ENCODE measurements around the gene CASP3.

GRCh38 chr4:184668096-184668495, 18.8 kb upstream of the CASP3 start:
- TF ChIP-seq CTCF (conservative IDR thresholded peaks at IDR 0.05; ENCODE audit: low read depth, low read length) (no peak), EZH2 (IDR thresholded peaks at IDR 0.05; ENCODE audit: borderline replicate concordance, low read depth, low read length, poor library complexity, severe bottlenecking) (no peak)
